Effector CD4-positive, alpha-beta T cell (primary cell): ENCODE data around the gene SLC39A2.
"Not testable (repeated sequence)": the region's sequence is repeated elsewhere in the genome, so short reads cannot be mapped to it uniquely, and the experiment has no call there.

Experiments used
- DNase-seq: peaks from one replicate; pipeline ENCODE4 v3.0.0-alpha.2; 2020

Gene SLC39A2

DNA sequence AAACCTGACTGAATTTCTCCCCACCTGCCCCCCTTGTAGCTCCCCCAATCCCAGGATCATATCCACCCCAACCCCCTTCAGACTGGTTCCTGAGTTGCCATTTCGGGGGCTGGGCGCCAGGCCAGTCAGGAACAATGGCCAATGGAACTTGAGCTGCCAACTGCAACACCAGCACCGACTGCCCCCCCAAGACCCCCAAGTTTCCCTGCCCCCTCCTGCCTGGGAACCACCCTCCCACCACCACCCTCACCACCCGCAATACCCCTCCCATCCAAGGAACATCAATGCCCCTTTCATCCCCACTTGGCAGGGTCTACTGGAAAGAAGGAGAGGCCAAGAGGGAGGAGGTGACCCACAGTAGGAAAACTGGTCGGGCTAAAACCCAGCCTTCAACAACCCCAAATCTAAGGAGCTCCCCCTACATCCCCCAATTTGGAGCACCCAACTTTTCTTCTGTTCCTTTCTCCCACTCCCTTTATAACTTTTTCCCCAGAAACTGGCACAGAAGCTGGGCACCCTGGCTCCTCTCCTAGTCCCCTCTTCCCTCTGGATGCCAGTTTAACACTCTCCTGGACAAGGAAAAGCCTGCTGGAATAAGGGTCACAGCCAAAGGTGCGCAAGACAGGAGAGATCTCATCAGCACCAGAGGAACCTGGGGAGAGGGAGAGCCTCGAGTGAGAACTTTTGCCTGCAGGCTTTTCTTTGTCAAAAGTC, 27.3 kb downstream of the SLC39A2 start:
- DNase-seq = no peak

DNA sequence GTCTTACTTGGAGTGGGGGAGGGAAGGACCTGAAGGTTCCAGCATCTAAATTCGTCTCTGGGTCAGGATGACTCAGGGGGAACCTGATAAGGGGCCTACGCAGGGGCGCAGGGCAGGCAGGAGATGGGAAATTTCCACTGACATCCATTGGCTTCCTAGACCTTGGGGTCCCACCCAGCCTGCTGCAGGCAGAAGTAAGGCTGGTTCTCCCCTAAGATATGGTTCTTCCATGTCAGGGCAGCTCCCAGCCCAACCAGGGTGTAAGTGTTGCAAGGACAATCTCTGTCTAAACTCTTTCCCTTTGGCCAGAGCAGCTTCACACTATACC, 27.9 kb downstream of the SLC39A2 start:
- DNase-seq = no peak

DNA sequence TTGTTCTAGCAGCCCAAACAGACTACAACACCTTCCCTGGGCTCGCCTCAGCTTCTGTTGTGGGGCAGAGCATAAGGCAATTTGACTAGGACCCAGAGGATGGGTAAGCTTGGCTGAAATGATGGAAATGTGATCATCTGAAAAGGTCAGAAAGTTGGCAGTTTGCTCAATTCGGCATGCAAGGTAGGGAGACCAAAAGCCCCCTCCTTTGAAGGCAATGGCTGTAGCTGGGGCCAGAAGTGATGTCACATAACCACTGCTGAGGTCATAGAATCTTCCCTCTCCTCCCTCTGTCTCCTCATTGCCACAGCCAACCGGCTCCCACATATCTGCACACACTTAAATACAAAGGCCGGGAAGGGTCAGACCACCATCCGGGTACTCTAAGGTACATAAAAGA, 30.8 kb downstream of the SLC39A2 start, which contains the start of gene TPPP2:
TSS of gene TPPP2 (plus strand) at position 301 of the 400 bp plus-strand sequence. CDS start 365 bp downstream, outside the sequence.
- no peak for DNase-seq

DNA sequence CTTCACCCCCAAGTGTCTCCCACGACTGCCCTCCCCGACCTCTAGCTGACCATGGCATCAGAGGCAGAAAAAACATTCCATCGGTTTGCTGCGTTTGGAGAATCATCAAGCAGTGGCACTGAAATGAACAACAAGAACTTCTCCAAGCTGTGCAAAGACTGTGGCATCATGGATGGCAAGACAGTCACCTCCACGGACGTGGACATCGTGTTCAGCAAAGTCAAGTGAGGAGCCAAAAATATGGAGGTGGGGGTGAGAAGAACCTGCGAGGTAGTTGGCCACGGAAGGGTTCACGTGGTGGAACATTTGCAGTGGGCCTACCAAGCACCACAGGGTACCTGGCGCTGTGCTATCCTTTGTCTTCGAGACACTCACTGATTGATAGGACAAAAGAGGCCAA, 31.4 kb downstream of the SLC39A2 start:
- DNase-seq = no peak

DNA sequence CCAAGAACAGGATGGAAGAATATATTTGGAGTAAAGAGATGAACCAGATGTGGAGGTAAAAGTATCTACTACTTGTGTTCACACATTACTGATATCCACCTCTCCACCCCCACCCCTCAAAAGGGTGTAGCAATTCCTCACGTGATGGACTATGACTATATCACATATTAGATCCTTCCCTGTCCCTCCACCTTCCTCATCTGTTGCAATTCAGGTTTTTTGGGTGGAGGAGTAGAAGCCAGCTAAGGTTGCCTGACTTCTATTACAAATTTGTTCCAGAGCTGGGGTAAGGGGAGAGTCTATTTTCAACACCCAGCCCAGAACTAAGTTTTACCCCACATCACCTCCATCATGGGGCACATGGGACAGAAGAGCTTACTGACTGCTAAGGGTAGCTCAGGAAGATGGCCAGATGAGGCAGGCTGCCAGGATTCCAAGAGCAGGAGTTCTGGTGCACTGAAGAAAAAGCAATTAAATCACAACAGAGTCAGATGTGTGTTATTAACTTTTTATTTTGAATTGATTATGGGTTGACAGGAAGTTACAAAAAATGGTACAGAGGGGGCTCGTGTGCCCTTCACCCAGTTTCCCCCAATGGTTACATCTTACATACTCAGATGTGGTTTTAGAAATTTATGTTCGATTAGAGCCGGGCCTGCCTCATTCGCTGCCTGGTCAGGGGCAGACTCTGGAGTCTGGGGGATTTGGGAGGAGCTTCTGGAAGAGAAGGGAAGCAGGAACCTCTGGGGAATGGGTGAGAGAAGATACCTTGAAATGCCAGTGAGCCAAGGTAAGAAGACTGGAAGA, 33.4 kb downstream of the SLC39A2 start:
- no peak for DNase-seq

DNA sequence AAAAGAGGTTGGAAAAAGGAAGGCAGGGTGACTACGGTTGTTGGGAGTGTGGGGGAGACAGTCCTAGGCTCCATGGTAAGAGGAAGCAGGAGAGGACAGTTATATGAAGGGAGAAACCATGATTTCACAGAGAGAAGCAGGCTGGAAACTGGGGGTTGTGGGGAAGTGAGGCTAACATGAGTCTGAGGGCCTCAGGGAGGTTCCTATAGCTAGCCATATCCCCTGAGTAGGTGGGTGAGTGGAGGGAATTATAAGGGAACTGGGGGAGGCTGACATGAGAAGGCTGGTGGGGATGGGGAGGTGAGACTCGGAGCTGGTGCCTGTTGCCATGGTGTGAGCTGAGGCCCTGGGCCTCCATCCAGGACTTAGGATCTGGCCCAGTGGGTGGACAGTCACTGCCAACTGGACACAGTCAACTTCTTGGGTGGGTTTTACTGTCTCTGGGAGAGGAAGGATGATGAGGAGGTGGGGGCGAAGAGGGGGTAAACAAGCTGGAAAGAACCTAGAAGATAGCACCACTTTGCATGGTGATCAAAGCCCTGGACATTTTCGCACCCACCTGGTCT, 34.1 kb downstream of the SLC39A2 start:
- DNase-seq = no peak

DNA sequence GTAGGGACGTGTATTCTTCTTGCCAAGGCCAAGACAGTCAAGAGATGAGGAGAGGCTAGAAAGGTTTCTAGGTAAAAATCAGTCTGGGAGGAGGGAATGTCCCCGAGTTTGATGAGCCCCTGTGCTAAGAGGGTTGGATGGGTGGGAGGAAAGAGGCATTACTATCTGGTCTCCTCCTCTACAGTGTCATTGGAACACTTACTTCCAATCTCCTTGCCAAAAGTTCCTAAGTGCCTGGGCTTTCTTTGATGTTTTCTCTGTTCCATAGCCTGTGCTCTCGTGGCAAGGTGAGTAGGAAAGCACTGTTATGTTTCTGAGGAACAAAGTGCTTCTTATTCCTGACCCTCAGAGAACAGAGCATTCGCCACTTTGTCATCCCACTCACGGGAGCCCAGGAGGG, 35.6 kb downstream of the SLC39A2 start, which contains the start of gene RNASE13:
TSS of gene RNASE13 (minus strand) at position 101 of the 400 bp plus-strand sequence. CDS start 519 bp downstream, outside the sequence.
- no peak for DNase-seq

DNA sequence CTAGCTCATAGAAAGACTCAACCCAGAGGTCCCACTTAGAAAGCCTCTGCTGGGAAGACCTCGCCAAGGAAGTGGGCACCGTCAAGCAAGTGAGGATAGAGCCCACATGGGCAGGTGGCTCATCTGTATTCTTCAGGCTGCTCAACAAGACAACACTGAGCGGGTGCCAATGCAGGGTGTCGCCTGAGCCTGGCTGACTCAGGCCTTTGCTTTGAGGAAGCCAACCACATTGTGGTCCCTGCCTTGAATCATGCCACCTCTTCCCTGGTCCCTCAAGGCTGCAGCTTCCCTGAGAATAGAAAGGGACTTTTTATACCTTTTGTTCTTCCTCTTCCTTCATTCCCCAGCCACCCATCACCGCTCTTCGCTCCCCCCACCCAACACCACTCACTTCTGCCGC, 37.7 kb downstream of the SLC39A2 start:
- DNase-seq = no peak

DNA sequence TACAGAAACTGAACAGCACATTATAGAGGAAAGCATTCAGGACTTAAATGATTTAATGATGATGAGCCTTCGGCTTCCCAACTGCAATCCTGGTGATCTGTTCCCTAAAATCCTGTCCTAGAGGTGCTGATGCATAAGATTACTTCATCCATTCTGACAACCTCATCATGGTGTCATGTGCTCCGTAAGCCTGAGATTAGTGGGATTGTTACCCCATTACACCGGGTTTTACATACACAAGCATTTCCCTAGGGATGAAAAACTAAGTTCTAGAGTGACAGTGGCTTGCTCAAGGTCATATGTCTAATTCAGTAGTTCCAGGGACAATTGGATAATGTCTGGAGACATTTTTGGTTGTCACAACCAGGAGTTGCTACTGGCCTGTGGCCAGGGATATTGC, 38.1 kb downstream of the SLC39A2 start:
- no peak for DNase-seq

DNA sequence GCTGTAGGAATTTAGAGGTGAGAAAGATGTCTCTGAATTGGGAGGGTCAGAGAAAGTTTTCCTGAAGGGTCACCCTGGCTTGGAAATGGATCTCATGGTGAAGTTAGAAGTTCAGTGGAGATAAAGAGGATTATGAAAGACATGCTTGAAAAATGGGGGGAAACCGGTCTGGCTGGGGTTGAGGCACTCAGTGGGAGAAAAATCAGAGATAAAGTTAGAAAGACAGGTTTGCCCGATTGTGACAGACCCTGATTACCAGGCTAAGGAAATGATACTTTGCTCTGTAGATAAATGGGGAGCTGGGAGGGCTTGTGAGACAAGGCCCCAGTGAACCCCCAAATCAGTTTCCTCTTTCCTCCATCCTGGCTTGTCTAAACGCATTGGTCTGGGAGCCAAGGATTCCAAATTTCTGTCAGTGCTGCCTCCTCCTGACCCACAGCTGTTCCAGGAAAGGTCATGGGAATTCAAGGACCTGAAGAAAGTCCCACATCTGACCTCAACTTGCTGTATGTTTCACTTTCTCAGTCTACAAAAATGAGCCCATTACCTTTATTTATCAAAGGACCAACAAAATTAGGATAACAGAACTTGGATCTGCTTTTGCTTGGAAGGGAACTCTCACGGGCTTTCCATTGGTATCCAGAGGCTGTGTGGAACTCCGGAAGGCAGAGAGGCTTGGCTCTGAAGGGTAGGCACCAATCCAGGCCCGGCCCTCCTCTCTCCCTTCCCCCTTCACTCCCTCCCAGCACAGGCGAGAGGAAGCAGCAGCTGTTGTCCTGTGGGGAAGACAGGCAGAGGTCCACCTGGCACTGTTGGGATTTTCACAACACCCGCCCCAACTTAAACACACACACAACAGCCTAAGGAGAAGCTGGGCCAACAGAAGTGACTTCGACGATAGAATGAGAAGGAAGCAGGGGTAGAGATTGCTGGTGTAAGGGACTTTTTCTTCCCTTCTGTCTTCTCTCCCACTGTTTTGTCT, 39.6 kb downstream of the SLC39A2 start:
- DNase-seq = no peak

DNA sequence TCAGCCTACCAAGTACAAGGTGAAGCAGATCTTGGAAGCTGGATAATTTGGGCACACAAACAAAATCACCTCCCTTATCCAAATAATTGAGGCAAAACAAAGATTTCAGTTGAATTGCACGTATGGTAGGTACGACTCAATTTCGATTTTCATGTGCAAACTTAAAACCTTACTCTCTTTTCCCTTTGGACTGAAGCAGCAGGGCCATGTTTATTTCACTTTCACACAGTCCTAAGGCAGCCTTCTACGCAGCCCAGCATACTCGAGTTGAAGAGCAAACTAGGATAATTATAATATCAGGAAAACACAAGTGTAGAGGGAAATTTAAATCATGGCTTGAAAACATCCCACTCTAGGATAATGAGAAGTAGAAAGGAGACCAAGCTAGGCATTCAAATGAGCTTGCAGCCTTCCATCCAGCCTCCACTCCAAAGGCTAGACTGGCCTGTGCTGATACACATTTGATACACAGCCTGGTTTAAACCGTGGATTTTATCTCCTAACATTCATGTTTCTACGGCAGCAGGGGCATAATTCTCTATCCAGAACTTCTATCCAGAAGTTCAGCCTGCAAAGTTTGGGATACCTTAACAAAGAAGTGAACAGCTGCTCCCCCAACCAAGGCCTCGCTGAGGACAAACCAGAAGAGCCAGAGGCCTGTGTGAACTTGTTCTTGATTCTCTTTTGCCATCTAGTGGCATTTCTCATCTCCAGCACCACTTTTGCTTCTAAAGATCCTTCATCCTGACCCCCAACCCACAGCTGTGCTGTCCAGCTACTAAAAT, 40.7 kb downstream of the SLC39A2 start:
- DNase-seq = no peak

DNA sequence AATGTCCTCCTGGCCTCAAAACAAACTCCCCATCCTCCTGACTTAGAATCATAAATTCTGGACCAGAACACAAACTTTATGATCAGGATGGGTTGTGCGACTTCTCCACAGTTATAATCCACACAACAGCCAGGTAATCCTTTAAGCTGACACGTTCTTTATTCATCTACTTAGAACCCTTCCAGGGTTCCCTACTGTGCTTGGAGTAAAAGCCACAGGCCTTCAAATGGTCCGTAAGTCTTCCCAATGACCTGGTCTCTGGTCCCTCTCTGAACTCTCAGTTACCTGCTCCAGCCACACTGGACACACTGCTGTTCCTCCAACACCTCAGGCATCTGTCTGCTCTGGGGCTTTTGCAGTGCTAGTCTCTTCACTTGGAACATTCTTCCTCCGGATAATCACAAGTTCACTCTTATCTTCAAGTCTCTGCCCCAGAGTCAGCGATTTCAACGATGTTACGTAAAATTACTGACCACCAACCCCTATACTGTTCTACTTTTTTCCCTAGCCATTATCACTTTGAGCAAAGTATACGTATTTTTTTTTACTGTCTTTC, 41.4 kb downstream of the SLC39A2 start:
- no peak for DNase-seq

DNA sequence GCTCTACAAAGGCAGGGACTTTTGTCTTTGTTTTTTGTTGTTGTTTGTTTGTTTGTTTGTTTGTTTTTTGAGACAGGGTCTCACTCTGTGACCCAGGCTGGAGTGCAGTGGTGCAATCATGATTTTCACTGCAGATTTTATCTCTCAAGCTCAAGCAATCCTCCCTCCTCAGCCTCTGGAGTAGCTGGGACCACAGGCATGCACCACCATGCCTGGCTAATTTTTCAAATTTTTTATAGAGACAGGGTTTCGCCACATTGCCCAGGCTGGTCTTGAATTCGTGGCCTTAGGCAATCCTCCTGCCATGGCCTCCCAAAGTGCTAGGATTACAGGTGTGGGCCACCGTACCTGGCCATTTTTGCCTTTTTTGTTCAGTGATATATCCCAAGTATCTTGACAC, 41.8 kb downstream of the SLC39A2 start:
- not testable (repeated sequence) for DNase-seq

DNA sequence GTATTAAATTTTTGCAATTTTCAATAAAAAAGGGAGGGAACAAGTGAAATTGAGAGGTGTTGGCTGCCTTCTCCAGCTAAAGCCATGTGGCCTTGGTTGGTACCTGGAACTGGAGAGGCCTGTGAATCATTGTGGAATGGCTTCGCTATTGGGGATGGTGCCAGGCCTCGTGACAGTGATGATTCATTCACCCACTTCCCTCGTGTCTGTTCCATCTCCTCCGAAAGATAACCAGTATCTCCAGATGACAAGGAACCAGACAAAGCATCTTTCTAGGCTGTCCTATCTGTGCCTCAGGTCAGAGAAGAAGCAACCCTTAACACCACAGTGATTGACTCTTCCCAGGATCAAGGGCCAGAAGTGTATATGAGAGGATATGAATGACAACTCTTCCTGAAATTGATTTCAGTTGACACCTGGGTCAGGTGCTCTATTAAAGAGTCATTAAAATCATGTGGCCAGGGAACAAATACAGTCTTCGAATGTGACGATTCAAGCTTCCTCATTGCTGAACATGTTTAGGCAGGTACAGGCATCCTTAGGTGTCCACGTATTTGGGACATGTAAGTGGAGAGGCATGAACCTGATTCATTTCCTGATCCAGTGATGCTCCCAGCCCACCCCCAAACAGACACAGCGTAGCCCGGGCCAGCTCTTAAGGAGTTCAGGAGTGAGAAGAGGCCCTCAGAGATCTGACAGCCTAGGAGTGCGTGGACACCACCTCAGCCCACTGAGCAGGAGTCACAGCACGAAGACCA, 42.8 kb downstream of the SLC39A2 start, which contains the start of gene RNASE7:
TSS of gene RNASE7 (plus strand) at position 687 of the 758 bp plus-strand sequence. CDS start 631 bp downstream, outside the sequence.
- no peak for DNase-seq

DNA sequence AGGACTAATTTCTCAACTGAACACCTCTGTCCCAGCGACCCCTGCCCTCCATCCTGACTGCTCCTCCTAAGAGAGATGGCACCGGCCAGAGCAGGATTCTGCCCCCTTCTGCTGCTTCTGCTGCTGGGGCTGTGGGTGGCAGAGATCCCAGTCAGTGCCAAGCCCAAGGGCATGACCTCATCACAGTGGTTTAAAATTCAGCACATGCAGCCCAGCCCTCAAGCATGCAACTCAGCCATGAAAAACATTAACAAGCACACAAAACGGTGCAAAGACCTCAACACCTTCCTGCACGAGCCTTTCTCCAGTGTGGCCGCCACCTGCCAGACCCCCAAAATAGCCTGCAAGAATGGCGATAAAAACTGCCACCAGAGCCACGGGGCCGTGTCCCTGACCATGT, 43.8 kb downstream of the SLC39A2 start:
- DNase-seq = no peak

DNA sequence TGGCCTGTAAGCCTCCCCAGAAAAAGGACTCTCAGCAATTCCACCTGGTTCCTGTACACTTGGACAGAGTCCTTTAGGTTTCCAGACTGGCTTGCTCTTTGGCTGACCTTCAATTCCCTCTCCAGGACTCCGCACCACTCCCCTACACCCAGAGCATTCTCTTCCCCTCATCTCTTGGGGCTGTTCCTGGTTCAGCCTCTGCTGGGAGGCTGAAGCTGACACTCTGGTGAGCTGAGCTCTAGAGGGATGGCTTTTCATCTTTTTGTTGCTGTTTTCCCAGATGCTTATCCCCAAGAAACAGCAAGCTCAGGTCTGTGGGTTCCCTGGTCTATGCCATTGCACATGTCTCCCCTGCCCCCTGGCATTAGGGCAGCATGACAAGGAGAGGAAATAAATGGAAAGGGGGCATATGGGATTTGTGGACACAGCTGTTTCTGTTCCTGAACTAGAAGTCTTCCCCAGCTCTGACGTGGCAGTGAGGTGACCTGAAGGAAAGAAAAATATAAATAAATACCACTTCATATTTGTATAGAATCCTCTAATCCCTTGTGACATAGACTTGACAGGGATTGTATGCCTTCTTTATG, 44.4 kb downstream of the SLC39A2 start:
- DNase-seq = no peak

DNA sequence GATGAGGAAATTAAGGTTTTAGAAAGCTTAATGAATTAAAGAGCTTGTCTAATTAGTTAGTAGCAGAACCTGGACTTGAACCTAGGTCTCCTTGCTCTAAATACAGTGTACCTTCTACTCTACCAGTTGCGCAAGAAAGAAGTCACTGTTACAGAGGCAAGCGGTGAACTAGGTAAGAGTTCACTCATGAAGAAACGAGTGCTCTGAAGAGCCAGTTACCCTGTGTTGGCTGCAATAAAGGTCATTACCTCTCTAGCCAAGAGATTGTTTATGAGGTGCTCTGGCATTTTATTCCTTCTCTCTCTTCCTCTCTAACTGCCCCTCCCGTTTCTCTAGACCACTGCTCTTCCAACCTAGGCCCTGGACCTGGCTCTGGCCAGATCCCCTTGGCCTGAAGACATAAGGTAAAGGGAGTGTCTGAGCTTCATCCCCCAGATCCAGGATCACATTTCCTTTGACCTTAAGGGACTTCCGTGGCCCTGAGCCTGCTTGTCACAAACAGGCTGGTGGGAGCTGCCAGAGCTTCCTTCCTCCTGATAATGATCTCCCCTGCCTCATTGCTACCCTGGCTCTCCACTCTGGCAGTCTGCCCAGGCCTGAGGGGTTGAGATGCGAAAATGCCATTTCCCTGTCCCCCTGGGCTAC, 45.0 kb downstream of the SLC39A2 start:
- DNase-seq = no peak

DNA sequence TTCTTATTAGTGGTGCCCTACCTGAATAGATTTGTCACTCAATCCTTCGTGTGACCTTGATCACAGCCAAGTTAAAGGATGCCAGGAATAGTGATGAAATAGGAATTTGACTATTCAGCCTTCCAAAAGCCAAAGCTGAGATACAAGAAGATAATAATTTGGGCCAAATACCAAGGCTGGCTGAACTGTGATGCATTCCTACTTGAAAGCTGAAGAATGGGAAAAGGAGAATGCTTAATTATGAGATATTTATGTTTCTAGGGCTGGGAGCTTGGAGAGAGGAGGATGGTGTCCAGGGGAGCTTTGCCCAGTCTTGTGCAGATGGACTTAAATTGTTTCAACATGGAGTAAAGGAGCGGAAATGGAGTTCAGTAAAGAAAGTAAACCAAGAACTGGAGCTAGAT, 48.3 kb downstream of the SLC39A2 start:
- no peak for DNase-seq

DNA sequence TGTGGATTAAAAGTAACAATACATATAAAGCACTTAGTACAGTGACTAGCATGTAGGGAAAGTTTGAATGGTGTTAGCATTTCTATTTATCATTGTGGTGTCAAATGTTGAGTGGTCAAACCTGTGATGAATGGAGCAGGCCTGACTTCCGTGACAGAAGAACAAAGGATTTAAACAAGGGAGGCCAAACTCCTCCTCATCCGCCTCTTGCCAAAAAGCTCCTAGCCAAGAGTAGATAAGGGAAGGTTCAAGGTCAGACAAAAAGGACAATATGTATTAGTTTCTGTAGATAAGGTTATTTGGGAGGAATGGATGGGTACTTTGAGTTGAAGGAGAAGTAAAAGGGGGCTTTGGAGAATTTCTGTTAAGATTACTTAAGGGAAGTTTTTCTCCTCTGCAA, 49.5 kb downstream of the SLC39A2 start:
- DNase-seq = no peak

DNA sequence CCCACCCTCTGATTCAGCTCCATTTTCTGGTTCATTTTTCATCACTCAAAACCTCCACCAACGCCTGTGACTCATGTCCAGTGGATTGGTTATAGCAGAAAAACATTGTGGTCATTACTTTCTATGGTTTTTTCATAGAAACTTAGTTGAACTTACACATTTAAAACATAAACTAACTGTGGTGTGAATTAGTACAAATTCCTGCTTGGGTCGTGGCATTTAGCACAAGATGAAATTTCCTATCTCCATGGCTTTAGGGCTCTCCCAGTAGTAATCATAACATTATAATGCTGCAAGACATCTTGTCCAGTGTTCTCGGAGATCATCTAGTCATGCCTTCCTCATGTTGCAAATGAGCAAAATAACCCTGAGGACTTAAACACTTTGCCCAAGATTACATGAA, 50.2 kb downstream of the SLC39A2 start:
- no peak for DNase-seq
